ENCODE data around the gene SLC16A6.
"Not testable (repeated sequence)": the region's sequence is repeated elsewhere in the genome, so short reads cannot be mapped to it uniquely, and the experiment has no call there.

SLC16A6 gene

GRCh38 chr17:68220186-68220585 lies 70.7 kb downstream of the SLC16A6 start:
- DNase-seq (ENCODE audit: low spot score) = not testable (repeated sequence)

GRCh38 chr17:68219429-68219828 lies 71.5 kb downstream of the SLC16A6 start:
- not testable (repeated sequence) for DNase-seq (ENCODE audit: low spot score)
